NCI-H82 treated with DMSO at 0.1 percent for 48 hours (cell line): Measurements from ENCODE around the gene DCBLD2.

Experiments
- DNase-seq: peaks from one replicate; lab custom pipeline; 2025; ENCODE audit not compliant: unreplicated experiment; lab: John Stamatoyannopoulos, UW

DCBLD2 gene

DNA sequence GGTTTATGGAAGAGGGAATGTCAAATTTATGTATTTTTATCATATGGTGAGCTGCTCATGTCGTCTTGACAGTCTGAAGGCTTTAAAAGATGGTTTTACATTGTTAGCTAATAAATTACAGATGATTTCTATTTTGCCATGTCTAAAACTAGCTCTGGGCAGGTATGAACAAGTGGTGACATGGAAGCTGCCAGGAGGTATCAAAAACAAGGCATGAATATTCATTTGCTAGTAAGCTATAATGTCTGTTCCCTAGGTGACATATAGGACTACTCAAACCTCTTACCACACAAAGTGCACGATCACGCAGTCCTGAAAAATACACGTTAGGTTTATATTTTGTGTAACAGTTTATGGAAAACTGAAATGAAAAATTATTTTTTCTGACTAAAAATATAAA is 103.6 kb downstream of the DCBLD2 start:
- DNase-seq: no peak

- DNase-seq: no peak
Observed at GRCh38 chr3:98796334-98796733, 105.2 kb downstream of the DCBLD2 start.

DNA sequence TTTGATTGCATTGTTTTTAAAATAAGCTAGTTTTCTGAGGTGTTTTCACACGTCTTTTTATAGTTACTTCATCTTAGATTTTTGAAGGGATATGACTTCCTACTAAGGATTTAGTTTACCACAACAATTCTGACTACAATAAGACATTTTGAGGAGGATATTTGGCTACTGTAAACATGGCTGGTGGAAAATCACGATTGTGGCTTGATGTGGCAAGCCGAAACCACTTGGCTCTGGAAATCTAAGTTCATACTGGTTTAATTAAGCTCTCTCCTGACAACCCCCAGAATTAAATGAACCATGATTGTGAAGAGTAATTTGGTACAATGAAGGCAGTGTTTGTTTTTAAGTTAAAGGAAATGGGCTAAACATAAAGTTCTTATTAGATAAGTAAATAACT is 107.5 kb downstream of the DCBLD2 start:
- DNase-seq: no peak

DNA sequence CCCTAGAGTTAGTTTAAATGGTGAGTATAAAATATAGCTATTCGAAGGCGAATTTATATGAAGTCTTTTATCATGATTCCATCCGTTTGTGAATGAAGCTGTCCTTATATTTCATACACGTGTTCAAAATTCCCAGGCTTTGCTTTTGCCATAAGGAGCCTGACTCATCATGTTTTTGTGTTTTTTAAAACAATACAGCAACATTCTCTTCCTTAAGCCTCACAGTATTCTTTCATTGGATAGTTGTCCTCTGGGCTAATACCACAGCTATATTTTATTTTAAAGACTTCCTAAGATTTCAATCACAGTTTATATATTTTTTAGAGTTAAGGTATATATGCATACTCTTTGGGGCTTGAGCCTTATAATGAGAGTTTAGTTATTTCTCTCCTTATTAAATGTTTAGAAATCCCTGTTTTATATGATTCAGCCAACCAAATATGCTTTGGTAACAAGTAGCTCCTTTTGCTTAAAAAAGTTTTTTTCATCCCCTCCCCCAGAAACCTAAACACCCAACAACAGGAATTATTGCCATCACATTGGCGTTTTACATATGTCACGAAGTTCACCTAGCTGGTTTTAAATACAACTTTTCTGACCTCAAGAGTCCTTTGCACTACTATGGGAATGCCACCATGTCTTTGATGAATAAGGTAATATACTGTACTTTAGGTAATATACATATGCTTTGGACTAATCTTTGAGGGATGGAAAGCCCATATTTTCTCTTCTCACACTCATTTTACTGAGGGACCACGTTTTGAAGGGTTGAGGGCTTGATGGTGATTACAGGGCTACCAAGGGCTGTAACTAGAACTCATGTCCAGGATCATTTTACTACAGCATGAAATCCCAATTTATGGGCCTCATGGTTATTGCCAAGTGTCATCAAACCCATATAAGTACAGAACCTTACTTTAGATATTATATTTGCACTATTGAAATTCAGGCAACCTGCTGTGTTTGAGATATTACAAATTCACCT is 109.9 kb downstream of the DCBLD2 start:
- no peak for DNase-seq

DNA sequence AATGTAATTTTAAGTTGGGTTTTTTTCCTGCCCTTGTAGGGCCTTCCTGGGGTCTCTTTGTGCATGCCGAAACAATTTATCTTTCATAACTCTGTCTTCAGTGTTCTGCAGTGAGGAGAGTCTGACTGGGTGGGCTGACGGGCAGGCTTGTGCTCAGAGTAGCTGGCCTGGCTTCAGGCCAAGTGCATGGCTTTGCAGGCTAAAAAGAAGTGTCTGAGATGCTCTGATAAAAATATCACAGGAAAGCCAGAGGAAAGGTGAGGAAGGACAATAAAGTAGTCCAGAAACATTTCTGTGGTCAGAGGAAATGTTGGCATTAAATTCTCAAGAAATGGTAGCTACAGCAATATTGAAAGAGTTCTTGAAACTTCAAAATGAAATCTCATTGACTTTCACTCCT is 112.8 kb downstream of the DCBLD2 start:
- DNase-seq: no peak

GRCh38 chr3:98787181-98787580 is 114.3 kb downstream of the DCBLD2 start:
- DNase-seq: no peak

DNA sequence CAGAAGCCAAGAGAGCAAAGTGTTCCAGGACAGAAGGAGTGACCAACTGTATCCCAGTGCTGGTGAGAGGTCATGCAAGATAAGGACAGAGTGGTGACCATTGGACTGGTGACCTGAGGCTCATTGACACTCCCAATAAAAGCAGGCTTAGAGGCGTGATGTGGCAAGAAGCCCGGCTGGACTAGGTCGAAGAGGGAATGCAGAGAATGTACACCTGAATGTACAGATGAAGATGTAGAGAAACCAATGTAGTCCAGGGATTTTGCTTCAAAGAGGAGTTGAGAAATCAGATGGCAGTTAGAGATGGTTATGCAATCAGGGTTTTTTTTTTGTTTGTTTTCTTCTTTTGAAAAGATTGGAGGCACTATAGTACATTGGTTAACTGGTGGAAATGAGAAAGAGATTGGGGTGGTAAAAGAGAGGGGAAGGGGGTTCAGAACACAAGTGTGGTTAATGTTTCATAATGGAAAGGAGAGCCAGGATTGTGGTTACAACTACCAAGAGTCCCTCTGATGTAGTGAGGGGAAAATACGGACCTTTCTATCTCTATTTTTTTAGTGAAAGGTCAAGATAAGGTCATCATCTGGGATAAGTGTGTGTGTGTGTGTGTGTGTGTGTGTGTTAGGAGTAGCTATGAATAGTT is 115.0 kb downstream of the DCBLD2 start:
- no peak for DNase-seq

- DNase-seq: no peak
Observed at GRCh38 chr3:98784666-98785600, 116.6 kb downstream of the DCBLD2 start.

DNA sequence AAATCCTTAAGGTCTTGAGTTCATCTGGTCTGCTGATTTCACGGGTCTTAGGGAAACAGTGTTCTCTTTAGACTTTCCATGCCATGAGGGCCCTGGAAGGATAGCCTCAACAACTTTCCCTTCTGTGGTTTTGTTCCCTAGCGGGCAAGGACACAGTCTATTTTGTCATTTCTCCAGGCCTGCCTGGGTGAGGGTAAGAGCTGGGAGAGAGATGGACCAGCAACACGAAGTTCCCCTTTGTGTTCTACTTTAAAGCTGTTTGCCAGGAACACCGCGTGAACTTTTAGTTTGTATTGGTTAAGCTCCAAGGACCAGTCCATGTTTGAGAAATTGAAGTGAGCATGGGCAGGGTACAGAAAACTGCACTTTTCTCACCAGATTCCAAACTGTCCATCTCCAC is 117.5 kb downstream of the DCBLD2 start:
- DNase-seq: no peak

DNA sequence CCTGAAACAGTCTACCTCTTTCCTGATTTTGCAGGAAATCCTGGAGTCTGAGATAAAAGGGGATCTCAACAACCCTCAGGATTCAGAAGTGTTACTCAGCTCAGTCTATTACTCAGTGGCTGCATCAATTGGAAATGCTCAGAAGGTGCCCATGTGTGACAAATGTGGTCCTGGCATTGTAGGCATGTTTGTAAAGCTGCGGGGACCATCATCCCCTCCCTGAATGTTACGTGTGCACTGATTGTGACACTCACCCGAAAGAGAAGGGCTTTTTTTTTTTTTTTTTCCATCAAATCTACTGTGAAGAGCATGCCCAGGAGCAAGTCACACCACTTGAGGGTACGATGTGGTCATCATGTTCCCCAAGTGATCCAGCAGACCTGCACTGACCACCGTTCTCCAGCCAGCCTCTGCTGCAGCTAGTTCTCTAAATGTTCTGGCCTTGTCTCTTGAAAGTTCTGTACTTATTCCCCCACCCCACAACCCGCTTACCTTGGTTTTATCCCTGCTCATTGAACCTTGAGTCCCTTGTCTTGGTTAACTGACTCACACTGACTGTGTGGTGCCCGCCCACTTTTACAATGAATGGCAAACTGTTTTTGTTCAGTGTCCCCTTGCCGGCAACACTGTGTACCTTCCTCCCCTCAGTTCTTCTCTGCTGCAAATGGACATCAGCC is 118.5 kb downstream of the DCBLD2 start:
- no peak for DNase-seq

- no peak for DNase-seq
Observed at GRCh38 chr3:98780343-98780742, 121.2 kb downstream of the DCBLD2 start.

DNA sequence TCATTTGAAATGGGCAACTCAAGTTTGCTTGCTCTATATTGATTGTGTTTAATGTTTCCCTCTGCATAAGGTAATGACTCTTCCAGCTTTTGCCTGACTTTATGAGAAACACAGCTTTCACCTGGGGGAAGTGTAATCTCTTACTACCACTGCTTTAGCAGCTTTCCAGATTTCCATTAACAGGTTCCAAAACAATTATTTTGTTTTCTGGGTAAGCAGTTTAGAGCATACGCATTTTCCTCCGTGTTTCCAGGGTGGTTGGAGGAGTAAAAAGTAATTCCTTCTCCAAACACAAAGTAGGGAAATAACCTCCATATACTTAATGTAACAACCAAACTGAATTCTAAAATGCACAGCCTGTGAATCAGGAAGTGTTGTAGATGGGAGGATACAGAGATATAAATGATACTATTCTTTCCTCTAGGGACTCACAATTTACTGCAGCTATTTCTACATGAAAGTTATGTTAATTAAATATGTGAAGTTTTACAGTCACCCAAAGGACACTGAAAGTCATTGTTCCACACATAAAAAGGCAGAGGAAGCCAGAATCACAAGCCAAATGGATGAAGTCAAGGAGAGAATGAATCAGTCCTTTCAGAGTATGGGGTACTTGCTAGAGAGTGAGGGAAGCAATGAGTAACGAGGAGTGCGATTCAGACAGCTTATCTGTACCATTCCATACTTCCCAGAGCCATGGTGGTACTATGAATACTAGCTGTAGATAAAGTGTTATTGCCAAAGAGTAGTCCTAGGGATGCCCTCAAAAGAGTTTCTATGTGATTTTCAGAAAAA is 121.8 kb downstream of the DCBLD2 start:
- no peak for DNase-seq

DNA sequence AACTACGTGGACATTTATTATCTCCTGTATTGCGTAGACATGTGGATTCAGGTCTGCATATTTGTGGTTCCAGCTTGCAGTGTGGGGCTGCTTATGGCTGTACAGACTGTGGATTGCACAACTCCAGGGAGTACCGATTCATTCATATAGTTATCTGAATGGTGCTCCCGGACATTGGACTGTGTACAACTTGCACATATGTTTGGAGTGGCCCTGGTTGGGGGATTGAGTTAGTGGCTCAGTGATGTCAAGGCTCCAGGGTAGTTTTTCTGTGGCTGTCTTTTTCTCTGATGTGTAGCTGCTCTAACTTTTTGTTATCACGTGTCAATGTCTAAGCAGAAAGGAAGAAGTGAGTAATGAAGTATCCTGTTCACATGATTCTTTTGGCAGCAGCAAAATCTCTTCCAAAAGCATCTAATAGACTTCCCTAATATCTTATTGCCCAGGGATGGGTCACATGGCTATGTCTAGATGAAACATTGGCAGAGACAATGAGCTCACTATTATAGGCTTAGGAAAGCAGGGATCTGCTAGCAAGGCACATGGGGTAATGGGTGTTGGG is 122.6 kb downstream of the DCBLD2 start:
- DNase-seq: no peak

GRCh38 chr3:98778383-98778782 is 123.1 kb downstream of the DCBLD2 start:
- no peak for DNase-seq

DNA sequence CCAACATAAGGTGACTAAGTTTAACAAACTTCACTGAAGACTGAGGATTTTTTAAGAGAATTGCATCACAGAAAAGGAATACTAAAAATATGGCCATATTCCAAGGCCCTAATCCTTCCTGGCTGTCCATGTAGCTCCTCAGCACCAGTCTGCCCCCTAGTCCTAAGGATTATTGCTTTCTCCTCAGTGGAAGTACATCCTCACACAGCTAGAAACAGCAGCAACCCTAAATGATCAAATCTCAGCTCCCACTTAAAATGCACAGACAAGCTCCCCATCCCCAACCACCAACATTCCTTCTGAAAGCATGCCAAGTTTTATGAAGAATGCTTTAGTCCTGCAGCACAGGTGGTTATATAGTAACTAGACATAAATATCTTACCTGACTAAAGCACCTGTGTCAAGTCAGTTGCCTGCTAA is 123.7 kb downstream of the DCBLD2 start:
- DNase-seq: no peak

- DNase-seq: no peak
Observed at GRCh38 chr3:98777286-98777685, 124.2 kb downstream of the DCBLD2 start.

DNA sequence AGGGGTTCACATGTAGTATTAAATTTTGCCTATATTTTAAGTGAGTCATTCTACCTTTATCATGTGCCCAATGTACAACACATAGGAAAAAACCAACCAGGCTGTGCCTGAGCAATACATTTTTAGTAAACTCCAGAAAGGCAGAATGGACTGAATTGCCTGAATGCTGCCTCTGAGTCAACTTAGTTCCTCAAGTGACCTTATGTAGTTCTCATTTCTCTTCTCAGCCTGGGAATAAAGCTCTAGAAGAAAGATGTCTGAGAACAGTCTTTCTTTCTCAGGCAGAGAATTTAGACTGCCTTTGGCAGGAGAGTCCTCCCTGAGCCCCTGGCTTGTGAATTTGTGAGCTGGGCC is 125.4 kb downstream of the DCBLD2 start:
- no peak for DNase-seq

- no peak for DNase-seq
Observed at GRCh38 chr3:98775459-98776139, 125.9 kb downstream of the DCBLD2 start.

DNA sequence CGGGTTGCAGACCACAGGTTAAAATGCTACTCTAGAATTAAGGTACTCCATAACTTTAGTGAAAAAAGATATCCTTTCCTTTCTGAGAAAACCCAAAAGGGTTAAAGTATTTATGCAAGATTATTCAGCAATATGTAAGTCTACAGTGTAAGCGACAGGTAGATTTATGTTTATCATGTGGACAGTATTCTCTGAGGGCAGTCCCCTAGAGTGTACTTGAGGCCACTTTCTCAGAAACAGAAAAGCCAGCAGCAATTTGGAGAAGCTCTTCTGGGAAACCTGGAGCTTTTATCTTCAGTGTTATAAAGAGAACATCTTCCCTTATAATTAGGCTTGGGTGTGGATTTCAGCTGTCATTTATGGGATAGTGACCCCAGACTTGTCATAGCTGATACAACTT is 129.5 kb downstream of the DCBLD2 start:
- DNase-seq: no peak
